HS-27A (cell line): Measurements from ENCODE around the gene FGB.
A peak's percentile ranks its signal among the peaks of the same experiment; 100 is the strongest.

ENCODE experiments used
- DNase-seq: peaks from one replicate; pipeline ENCODE4 v3.0.0-alpha.2; 2012; ENCODE audit warnings: low read depth, missing footprints

The FGB gene

GRCh38 chr4:154562697-154563254, at the start of gene FGB:
Gene FGB, plus strand, starts transcription at chr4:154563011. Its CDS starts 8 bp downstream, at chr4:154563019.
- no peak for DNase-seq

- DNase-seq, result no peak
Observed at GRCh38 chr4:154516318-154517029, 46.3 kb upstream of the FGB start.

- DNase-seq, result no peak
Observed at GRCh38 chr4:154517591-154517990, 45.2 kb upstream of the FGB start.

GRCh38 chr4:154519214-154519613, 43.6 kb upstream of the FGB start:
- DNase-seq, result no peak

GRCh38 chr4:154521607-154522006, 41.2 kb upstream of the FGB start:
- DNase-seq, result no peak

GRCh38 chr4:154526151-154526550, 36.7 kb upstream of the FGB start:
- no peak for DNase-seq

- DNase-seq, result no peak
Observed at GRCh38 chr4:154527308-154527707, 35.5 kb upstream of the FGB start.

GRCh38 chr4:154528869-154529268, 33.9 kb upstream of the FGB start:
- DNase-seq, result no peak

GRCh38 chr4:154529728-154530519, 32.9 kb upstream of the FGB start:
- DNase-seq, result no peak

- no peak for DNase-seq
Observed at GRCh38 chr4:154534296-154534695, 28.5 kb upstream of the FGB start.

- no peak for DNase-seq
Observed at GRCh38 chr4:154542271-154542879, 20.4 kb upstream of the FGB start.

- DNase-seq, result no peak
Observed at GRCh38 chr4:154545689-154546088, 17.1 kb upstream of the FGB start.

GRCh38 chr4:154549894-154550790, 12.7 kb upstream of the FGB start, which contains the start of gene PLRG1:
Gene PLRG1, minus strand, starts transcription at chr4:154550400. Its CDS starts 92 bp downstream, at chr4:154550308.
- peak; percentile 92 for DNase-seq

GRCh38 chr4:154551872-154552686, 10.7 kb upstream of the FGB start:
- peak; percentile 60 for DNase-seq

GRCh38 chr4:154559141-154559493, 3.7 kb upstream of the FGB start:
- no peak for DNase-seq

- DNase-seq, result peak; percentile 71
Observed at GRCh38 chr4:154559494-154560418, 3.1 kb upstream of the FGB start.

- DNase-seq, result no peak
Observed at GRCh38 chr4:154560419-154560801, 2.4 kb upstream of the FGB start.

- DNase-seq, result peak; percentile 91
Observed at GRCh38 chr4:154560824-154561231, 2.0 kb upstream of the FGB start.

- no peak for DNase-seq
Observed at GRCh38 chr4:154564311-154564710, 1.5 kb downstream of the FGB start.

GRCh38 chr4:154565704-154566103, 2.9 kb downstream of the FGB start:
- DNase-seq, result no peak
